Osteocyte (in vitro differentiated cells): ENCODE data around the gene SLAMF6. TPM values are rescaled to one million over a fixed set of nuclear protein-coding genes. Genes with fewer than 3 reads are reported as not detected.

Experiments used
- DNase-seq: peaks from one replicate; pipeline ENCODE4 v3.0.0; 2021; ENCODE audit warnings: mixed read lengths; ENCODE audit not compliant: unreplicated experiment; ENCODE audit errors: extremely low spot score
- H3K27ac Mint-ChIP-seq: one replicate; pipeline ENCODE4 v1.8.0; 2021; ENCODE audit warnings: mild to moderate bottlenecking, mixed read lengths; ENCODE audit not compliant: unreplicated experiment
- H3K27me3 Mint-ChIP-seq: one replicate; pipeline ENCODE4 v1.8.0; 2021; ENCODE audit warnings: mixed read lengths; ENCODE audit not compliant: unreplicated experiment
- H3K36me3 Mint-ChIP-seq: one replicate; pipeline ENCODE4 v1.8.0; 2021; ENCODE audit warnings: mixed read lengths; ENCODE audit not compliant: unreplicated experiment
- H3K4me1 Mint-ChIP-seq: one replicate; pipeline ENCODE4 v1.8.0; 2021; ENCODE audit warnings: mixed read lengths; ENCODE audit not compliant: unreplicated experiment
- H3K4me3 Mint-ChIP-seq: one replicate; pipeline ENCODE4 v1.8.0; 2021; ENCODE audit warnings: mild to moderate bottlenecking, moderate library complexity, mixed read lengths; ENCODE audit not compliant: unreplicated experiment
- H3K9me3 Mint-ChIP-seq: one replicate; pipeline ENCODE4 v1.8.0; 2021; ENCODE audit warnings: mixed read lengths; ENCODE audit not compliant: unreplicated experiment
- long read RNA-seq: library from polyadenylated mRNA; unstranded; transcript quantifications from one replicate; pipeline ENCODE4 v2.0.0, GENCODE V29; 2021
- total RNA-seq: library from RNA; stranded (reverse); gene quantifications from 2 replicates; pipeline ENCODE4 v1.2.1, GENCODE V29; 2021
- TF ChIP-seq, protein P1 (sequence below): fragments of 200-600 bp; sonication (generic); IDR thresholded peaks from 2 replicates; pipeline ENCODE4 v1.5.0; 2021; ENCODE audit warnings: antibody characterized with exemption, mild to moderate bottlenecking, moderate library complexity

Gene SLAMF6
- total RNA-seq: not detected in 2 replicates
- long read RNA-seq: 0 reads

DNA sequence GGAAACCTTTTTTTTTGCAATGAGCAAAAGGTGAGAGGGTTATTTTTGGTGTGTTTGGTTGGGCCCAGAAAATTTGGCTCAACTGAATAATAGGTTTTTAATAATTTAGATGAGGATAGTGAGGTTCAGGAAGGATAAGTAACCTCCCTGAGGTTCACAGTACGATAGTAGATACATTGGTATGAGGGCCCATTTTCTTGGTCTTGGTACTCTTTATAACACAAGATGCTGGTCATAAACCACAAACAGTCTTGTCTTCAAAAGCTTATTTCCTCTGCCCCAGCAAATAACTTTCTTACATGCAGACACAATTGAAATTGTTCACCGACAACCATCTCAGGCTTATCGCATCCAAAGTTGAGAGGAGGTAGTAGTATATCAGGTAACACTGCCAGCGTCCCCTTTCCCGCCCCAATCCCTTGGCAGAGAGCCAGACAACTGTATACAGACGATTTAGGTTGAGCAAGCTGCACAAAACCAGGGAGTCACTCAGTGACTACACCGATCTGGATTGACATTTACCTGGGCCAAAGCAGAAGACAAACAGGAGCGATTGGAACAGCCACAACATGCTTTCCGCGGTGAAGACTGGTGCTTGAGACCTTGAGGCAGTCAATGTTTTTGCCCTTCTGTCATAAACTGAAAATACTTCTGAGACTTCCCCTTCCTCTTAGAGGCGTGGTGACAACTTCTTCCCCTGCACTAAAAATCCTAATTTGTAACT lies at the start of gene SLAMF6:
Gene SLAMF6 (minus strand): TSS at position 634 of the 724 bp plus-strand sequence. CDS start 63 bp downstream, at position 571.
- no peak within 1 kb of the TSS for H3K4me3 Mint-ChIP-seq
- H3K9me3 Mint-ChIP-seq: peaks cover 8% of the 10 kb centered on the region
- no peaks in the 10 kb centered on the region for H3K36me3 Mint-ChIP-seq
- TF ChIP-seq, protein P1, sequence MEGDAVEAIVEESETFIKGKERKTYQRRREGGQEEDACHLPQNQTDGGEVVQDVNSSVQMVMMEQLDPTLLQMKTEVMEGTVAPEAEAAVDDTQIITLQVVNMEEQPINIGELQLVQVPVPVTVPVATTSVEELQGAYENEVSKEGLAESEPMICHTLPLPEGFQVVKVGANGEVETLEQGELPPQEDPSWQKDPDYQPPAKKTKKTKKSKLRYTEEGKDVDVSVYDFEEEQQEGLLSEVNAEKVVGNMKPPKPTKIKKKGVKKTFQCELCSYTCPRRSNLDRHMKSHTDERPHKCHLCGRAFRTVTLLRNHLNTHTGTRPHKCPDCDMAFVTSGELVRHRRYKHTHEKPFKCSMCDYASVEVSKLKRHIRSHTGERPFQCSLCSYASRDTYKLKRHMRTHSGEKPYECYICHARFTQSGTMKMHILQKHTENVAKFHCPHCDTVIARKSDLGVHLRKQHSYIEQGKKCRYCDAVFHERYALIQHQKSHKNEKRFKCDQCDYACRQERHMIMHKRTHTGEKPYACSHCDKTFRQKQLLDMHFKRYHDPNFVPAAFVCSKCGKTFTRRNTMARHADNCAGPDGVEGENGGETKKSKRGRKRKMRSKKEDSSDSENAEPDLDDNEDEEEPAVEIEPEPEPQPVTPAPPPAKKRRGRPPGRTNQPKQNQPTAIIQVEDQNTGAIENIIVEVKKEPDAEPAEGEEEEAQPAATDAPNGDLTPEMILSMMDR: no peak
- no peak for DNase-seq
- H3K27ac Mint-ChIP-seq: no peak within 1 kb of the TSS
- peaks cover 9% of the 10 kb centered on the region for H3K4me1 Mint-ChIP-seq
- peaks cover 6% of the 10 kb centered on the region for H3K27me3 Mint-ChIP-seq

DNA sequence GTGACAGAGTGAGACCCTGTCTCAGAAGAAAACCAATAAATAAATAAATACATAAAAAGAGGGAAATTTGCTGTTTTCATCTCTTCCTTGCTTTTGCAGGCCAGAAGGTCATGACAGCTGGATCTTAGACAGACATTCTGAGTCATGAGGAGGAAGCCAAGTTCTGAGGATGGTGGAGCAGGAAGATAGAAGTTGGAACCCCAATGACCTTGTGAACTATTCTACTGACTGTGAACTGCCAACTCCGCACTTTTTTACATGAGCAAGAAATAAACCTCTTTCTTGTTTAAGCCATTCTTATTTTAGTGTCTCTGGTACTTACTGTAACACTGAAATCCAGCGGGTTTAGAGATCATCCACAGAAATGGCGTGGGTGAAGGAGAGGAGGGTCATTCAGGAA lies 47.8 kb upstream of the SLAMF6 start:
- H3K36me3 Mint-ChIP-seq: no peaks in the 10 kb centered on the region
- H3K9me3 Mint-ChIP-seq: no peaks in the 10 kb centered on the region
- TF ChIP-seq, protein P1: no peak
- no peak for DNase-seq
- no peak overlapping the region for H3K4me3 Mint-ChIP-seq
- no peaks in the 10 kb centered on the region for H3K4me1 Mint-ChIP-seq
- H3K27ac Mint-ChIP-seq: no peak overlapping the region
- no peaks in the 10 kb centered on the region for H3K27me3 Mint-ChIP-seq

DNA sequence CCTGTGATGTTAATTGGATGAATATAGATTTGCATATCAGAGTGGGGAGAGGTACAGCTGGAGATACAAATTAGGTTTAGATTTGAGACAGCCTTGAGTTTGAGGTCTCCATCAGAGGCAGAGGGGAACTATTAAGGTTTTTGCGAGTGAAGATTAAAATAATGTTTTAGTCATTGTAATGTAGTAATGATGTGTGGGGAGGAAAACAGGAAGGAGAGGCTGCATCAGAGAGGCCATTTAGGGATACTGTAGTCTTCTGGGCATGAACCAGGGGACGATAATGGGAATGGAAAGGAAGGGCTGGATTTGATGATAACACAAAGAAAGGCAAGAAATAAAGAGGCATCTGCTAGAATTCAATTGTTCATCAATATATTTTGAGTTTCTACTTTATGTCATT lies 46.8 kb upstream of the SLAMF6 start:
- Mint-ChIP-seq H3K36me3 (no peaks in the 10 kb centered on the region), H3K27ac (no peak overlapping the region), H3K9me3 (no peaks in the 10 kb centered on the region), H3K27me3 (no peaks in the 10 kb centered on the region), H3K4me3 (no peak overlapping the region), H3K4me1 (no peaks in the 10 kb centered on the region)
- DNase-seq: no peak
- TF ChIP-seq, protein P1: no peak

DNA sequence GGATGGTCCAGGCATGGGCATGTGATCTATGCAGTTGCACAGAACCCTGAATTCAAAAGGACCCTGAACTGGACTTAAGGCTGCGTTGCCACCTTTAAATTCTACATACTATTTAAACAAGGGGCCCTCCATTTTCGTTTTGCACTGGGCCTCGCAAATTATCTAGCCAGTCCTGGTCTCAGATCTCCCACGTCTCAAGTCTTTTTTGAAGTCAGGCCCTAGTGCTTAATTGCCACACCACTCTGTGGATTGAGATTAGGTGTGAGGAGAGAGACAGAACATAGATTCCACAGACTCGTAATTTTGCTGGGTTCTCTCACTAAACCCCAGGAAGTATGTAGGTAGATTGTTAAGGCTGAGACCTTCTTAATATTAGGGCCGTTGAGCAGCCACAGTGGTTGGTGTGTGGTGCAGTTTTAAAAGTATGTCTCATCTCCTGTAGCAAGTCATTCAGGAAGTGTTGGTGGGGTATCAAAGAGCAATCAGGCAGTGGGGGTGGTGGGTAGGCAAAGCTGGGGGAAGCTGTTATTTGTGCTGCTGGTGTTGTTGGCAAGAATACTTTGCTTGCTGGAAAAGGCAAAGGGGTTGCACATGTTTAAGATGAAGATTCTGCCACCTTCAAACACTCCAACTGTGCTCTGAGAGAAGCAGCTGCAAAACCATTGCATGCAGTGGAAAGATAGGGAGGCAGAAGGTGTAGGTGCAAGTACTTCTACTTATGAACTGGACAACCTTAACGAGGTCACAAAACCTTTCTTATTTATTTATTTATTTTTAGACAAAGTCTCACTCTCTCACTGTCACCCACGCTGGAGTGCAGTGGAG lies 45.0 kb upstream of the SLAMF6 start:
- Mint-ChIP-seq H3K9me3 (no peaks in the 10 kb centered on the region), H3K27me3 (no peaks in the 10 kb centered on the region), H3K36me3 (no peaks in the 10 kb centered on the region), H3K4me1 (no peaks in the 10 kb centered on the region), H3K4me3 (no peak overlapping the region), H3K27ac (no peak overlapping the region)
- no peak for DNase-seq
- TF ChIP-seq, protein P1: no peak

DNA sequence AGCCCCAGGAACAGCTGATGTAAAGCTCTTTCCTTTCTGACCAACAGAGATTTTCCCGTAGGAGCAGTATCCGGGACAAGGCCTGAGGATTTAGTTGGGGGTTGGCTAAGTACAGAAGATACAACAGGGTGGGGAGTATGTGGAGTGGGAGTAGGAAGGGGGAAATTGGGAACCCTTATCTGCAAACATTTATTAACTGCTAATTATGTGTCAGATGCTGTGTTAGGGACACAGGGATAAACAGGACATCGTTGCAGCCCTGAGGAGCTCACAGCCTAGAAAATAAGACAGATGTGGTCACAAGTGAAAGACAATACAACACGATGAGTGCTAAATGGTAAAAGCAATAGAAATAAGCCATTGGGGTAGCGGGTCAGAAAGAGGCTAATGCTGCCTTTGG lies 44.3 kb upstream of the SLAMF6 start:
- TF ChIP-seq, protein P1: no peak
- no peak for DNase-seq
- no peak overlapping the region for H3K27ac Mint-ChIP-seq
- H3K4me1 Mint-ChIP-seq: no peaks in the 10 kb centered on the region
- no peak overlapping the region for H3K4me3 Mint-ChIP-seq
- H3K27me3 Mint-ChIP-seq: no peaks in the 10 kb centered on the region
- no peaks in the 10 kb centered on the region for H3K36me3 Mint-ChIP-seq
- H3K9me3 Mint-ChIP-seq: no peaks in the 10 kb centered on the region
